DMS79 treated with DMSO at 0.1 percent for 48 hours (cell line): ENCODE data around the gene ZC3H4.
"Not testable (repeated sequence)": the region's sequence is repeated elsewhere in the genome, so short reads cannot be mapped to it uniquely, and the experiment has no call there.

Source experiments
- DNase-seq: peaks from one replicate; lab custom pipeline; 2025; lab: John Stamatoyannopoulos, UW

Gene ZC3H4

DNA sequence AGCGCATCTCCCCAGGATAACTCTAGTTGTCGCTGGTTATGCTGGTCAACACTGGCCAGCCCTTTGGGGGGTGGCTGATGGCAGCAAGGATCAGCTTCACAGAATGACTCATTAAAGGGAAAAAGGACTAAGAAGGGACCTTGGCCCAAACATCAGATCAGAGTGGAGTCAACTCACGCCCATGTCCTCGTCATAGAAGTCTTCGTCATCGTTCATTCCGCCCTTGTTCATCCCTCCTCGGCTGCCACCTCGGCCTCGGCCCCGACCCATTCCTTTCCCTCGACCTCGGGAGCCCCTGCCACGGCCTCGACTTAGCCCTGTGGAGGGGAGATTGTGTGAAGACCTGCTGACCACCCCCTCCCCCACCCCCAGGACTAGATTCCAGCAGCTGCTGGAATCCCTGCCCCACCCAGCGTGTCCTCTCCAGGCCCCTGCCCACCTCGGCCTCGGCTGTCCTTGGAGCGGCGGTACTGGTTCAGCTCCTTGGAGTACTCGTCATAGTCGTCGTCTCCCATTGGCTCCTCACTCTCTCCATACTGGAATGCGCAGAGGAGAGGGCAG is 28.6 kb downstream of the ZC3H4 start:
- no peak for DNase-seq

DNA sequence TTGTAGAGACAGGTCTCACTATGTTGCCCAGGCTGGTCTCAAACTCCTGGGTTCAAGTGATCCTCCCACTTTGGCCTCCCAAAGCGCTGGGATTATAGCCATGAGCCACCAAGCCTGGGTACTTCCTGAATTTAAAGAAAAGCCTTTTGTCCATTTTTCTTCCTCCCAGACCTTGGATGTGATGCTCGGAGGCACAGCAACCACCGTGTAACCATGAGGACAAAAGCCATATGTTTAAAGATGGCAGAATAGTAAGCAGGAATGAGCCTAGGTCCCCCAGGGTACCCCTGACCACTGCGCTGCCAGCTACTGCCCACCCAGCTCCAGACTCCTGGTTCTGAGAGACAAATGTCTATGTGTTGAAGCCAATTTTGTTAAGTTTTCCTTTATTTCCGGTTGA is 31.1 kb downstream of the ZC3H4 start:
- DNase-seq = no peak

DNA sequence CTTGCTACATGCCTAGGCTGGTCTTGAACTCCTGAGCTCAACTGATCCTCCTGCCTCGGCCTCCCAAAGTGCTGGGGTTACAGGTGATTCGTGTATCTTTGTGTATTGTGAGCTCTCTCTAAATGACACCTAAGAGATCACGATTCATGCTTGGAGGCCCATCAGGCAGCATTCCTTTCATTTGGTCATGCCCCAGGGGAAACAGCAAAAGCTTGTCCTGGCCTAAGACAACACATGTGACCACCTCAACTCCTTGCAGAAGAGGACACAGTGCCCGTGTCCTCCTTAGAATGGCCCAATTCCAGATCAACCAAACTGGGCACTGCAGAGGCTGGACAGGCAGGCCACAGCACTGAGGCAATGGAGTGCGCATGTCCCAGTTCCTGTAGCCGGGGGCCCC is 32.5 kb downstream of the ZC3H4 start:
- no peak for DNase-seq

DNA sequence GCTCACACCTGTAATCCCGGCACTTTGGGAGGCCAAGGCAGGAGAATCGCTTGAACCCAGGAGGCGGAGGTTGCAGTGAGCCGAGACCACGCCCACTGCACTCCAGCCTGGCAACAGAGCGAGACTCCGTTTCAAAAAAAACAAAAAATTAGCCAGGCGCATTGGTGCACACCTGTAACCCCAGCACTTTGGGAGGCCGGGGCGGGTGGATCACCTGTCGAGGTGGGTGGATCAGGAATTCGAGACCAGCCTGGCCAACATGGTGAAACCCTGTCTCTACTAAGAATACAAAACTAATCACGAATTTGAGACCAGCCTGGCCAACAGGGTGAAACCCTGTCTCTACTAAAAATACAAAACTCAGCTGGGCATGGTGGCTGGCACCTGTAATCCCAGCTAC is 35.2 kb downstream of the ZC3H4 start:
- DNase-seq = not testable (repeated sequence)

DNA sequence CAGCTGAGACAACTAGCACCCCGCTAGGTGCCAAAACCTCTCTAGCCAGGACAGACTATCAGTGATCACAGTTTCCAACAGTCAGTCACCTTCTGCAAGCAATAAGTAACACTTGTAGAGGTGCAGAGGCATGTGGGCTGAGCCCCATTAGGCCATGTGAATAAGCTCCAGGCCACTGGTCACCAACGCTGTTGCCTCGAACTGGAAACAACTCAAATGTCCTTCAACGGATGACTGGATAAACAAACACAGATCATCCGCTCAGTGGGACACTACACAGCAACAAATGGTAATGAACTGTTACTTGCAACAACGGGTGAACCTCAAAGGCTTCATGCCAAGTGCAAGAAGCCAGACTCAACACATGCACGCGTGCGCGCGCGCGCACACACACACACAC is 37.6 kb downstream of the ZC3H4 start:
- no peak for DNase-seq

DNA sequence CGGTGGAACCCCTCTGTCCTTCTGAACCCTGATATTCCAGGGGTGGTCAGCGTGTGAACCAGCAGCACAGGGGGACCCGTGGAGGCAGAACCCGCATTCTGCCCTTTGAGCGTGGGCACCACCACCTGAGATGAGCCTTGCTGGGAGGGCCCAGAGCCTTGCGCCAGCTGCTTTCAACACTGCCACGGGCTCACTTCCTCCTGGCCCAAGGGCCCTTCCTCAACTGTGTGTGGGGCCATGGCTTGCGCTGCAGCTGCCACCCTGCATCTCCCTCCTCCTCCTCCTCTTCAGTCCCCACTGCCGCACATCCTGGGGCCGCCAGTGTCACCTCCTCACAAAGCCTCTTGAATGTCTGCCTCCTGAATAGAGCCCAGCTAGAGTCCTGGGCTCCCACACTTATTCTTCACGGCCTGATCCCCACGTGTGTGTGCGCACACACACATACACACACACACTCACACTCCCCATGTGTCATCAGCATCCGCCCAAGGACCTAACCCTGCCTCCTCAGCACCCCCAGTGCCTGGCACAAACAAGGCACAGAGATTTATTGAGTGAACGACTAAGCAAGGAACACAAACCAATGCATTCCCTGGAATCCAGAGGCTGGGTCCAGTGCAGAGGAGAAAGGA is 38.3 kb downstream of the ZC3H4 start:
- DNase-seq = no peak

GRCh38 chr19:47074621-47075020 is 39.0 kb downstream of the ZC3H4 start:
- DNase-seq = no peak

GRCh38 chr19:47073574-47073973 is 40.0 kb downstream of the ZC3H4 start:
- no peak for DNase-seq

DNA sequence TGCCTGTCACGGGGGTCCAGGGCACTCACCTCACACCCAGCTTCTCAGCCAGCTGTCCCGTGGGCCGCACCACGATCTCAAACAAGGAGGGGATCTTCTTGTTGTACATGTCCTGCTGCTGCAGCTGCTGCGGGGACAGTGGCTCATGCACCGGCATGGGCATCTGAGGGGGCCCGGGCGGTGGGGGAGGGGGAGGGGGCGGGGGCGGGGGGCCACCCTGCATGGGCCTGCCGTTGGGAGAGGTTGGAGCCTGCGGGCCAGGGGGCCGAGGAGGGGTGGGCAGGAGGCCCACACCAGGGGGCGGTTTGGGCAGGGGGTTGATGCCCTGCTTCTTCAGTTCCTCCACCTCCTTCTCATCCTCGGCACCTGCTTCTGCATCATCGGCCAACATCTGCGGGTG is 41.3 kb downstream of the ZC3H4 start:
- no peak for DNase-seq

- no peak for DNase-seq
These were observed 41.8 kb downstream of the ZC3H4 start for GRCh38 chr19:47071731-47072130.

DNA sequence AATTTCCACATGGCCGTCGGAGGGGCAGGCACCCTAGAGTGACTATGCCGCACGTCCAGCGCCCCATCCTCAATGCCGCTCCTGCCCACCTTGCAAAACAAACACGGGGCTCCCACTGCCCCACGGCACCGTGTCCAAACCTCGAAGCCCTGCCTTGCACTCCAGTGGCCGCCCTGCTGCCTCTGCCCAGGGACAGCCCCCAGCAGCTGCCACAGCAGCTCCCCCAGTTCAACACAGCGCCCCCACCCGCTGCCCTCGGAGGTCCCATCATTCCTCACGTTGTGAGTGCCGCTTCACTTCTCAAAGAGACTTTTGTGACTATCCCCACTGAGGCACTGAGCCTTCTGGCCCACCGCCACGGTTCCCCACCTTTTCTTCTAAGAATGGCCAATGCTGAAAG is 42.8 kb downstream of the ZC3H4 start:
- DNase-seq = no peak

GRCh38 chr19:47069795-47070194 is 43.8 kb downstream of the ZC3H4 start:
- DNase-seq = no peak

- DNase-seq = no peak
These were observed 44.6 kb downstream of the ZC3H4 start for GRCh38 chr19:47068876-47069406.

DNA sequence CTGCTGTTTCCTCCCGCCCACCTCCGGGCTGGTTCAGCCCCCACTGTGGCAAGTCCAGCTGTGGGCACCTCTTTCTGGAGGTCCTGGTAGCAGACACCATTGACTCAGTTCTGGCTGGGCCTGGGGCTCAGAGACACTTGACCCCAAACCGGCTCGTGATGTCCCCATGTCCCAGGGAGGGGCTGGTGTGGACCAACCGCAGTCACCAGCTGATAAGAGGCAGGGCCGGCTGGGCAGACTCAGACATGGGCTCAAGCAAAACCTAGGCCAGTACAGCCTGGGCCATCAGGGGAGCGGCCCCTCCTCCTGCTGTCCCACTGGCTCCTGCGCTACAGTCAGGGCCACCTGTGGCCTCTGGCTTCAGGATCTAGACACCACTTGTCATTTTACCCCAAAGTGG is 45.3 kb downstream of the ZC3H4 start:
- no peak for DNase-seq

DNA sequence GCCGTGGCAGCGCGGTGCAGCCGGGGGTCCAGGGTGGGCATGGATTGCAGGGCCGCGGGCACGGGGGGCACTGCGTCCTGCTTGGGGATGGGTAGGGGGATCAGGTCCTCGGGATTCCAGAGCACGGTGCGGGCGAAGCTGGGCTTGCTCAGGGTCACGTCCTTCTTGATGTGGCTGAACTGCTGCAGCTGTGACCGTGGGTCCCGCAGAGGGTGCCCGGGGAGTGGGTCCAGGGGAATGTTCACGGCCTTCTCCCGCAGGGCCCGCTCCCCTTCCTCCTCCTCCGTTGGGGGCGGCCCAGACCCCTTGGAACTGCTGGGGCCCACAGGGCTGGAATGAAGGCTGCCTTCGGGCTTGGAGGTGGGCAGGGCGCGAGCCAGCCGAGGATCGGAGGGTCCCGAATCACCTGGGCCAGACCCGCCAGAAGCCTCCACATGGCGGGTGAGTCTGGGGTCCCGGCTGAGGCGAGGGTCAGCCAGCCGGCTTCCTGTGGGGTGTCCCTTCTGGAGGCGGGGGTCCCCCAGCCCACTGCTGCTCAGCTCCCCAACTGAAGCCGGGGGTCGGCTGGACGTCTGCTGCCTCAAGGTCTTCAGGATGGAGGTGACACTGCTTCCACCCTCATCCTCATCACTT is 46.2 kb downstream of the ZC3H4 start:
- DNase-seq = no peak

DNA sequence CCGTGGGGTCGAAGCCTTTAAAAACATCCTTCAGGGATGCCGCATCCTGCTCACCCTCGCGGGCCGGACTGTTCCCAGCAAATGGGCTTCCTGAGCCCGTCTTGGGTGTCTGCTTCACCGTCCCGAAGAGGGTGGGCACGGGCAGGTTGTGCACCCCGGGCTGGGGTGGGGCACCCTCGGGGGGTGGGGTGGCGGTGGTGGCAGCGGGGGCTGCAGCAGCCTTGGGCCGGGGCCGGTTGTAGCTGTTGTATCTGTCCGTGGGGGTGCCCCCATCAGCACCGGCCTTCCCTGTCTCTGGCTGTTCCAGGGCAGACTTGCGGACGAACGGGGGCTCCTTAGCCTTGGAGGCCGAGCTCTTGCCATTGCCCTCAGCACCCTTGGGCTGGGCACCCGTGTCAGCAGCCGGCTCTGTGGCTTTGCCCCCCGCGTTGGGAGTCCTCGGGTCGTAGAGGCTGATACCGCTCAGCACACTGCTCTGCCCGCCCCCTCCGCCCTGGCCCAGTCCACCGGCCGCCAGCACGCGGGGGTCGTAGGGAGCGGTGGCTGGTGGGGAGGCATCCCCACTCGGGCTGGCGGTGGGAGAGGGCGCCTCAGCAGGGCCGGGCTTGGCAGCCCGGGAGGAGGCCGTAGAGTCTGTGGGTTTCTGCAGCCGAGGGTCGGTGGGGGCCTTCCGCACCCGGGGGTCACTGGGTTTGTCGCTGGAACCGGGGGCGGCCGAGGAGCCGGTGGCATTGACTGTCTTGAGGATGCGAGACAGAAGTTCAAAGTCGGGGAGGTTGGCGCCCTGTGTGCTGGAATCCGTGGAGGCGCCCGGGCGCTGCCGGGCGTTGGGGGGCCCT is 47.0 kb downstream of the ZC3H4 start:
- DNase-seq = no peak

DNA sequence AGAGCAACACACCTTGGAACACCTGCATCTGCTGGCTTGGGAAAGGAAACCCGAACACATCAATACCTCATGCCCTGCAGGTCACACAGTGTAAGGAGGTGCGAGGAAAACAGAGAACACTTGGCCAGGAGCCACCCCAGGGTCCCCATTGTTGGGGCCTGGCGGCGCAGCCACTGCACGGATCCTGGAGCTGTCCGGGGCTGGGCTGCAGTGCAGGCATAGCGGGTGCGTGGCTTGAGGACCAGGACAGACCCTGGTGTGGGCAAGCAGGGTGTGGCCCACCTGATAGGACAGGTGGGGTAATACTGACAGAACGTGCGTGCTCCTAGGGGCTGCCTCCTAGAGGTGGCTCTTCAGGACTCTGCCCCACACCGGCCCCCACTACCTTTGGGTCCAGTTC is 48.3 kb downstream of the ZC3H4 start:
- DNase-seq = peak; percentile 16

DNA sequence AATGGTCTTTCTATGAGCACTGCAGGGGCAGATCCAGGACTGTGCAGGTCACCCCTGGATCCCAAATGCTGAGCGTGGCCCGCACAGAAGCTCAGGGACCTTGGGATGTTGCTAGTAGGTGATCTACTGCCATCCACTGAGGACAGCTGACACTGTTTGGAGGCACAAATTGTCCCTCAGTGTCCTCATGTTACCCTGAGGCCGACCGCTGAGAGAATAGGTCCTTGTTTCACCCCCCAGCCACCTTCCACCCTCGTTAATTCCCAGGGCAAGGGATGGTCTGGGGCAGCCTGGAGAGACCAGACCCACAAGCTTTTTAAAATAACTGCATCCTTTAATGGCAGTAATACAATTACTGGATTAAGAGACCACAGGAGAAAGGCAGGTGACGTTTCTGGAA is 49.7 kb downstream of the ZC3H4 start:
- DNase-seq = no peak

- no peak for DNase-seq
These were observed 55.0 kb downstream of the ZC3H4 start for GRCh38 chr19:47058621-47059022.

GRCh38 chr19:47057328-47057727 is 56.2 kb downstream of the ZC3H4 start:
- DNase-seq = peak; percentile 11

GRCh38 chr19:47056411-47056810 is 57.2 kb downstream of the ZC3H4 start:
- peak; percentile 74 for DNase-seq

GRCh38 chr19:47050562-47050961 is 63.0 kb downstream of the ZC3H4 start:
- not testable (repeated sequence) for DNase-seq

DNA sequence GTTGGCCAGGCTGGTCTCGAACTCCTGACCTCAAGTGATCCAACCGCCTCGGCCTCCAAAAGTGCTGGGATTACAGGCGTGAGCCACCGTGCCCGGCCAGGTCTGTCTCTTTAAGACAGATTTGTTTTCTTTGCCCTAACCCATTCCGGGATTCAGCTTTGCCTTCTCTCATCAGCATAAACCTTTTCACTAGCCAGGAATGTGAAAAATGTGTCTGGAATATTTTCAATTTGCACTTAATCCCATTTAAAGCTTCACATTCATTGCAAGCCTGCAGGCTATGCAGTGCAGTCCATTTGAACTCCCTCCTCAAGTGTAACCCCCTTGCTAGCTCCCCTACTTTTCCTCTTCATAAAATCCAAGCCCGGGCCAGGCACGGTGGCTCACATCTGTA is 64.3 kb downstream of the ZC3H4 start:
- no peak for DNase-seq
